ENCODE data around the gene UBC.
"Not testable (repeated sequence)": the region's sequence is repeated elsewhere in the genome, so short reads cannot be mapped to it uniquely, and the experiment has no call there.

The UBC gene

DNA sequence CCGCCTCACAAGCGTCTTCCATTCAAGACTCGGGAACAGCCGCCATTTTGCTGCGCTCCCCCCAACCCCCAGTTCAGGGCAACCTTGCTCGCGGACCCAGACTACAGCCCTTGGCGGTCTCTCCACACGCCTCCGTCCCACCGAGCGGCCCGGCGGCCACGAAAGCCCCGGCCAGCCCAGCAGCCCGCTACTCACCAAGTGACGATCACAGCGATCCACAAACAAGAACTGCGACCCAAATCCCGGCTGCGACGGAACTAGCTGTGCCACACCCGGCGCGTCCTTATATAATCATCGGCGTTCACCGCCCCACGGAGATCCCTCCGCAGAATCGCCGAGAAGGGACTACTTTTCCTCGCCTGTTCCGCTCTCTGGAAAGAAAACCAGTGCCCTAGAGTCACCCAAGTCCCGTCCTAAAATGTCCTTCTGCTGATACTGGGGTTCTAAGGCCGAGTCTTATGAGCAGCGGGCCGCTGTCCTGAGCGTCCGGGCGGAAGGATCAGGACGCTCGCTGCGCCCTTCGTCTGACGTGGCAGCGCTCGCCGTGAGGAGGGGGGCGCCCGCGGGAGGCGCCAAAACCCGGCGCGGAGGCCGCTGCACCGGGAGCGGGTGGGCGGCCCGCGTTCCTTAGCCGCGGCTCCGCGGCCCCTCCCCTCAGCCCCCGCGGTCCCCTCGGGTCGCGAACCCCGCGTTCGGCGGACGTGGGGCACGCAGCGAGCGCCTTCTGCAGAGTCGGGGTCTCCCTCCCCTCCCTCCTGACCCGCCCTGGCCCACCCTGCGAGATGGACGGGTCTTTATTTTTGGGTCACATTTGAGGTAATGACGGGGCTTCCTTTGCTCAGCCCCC is at the start of gene UBC:
UBC (minus strand) TSS at position 259 of the 847 bp plus-strand sequence. CDS start 879 bp downstream, outside the sequence.
- DNase-seq, result peak; percentile 89

DNA sequence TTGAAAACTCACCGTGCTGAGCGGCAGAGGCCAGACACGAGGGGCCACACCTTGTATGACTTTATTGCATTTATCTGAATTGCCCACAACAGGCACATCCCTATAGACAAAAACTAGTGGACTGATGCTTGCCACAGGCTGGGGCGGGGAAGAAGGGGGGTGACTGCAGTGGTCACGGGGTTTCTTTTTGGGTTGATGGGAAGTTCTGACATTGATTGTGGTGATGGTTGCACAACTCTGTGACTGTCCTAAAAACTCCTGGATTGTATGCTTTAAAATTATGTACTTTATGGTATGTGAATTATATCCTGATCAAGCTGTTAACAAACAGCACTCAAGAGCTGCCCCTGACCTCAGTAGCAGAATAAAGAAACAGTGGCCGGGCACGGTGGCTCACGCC is 48.8 kb upstream of the UBC start:
- DNase-seq, result no peak

DNA sequence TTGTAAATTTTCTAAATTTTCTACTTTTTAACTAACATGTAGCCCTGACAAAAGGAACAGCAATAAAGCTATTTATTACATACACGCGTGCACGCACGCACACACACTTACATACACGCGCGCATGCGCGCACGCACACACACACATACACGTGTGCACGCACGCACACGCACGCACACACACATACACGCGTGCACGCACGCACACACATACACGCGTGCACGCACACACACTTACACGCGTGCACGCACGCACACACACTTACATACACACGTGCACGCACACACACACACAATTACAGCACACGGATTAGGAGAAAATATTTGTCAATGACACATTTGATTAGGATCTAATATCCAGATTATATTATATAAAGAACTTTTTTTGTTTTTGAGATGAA is 46.6 kb upstream of the UBC start:
- no peak for DNase-seq

DNA sequence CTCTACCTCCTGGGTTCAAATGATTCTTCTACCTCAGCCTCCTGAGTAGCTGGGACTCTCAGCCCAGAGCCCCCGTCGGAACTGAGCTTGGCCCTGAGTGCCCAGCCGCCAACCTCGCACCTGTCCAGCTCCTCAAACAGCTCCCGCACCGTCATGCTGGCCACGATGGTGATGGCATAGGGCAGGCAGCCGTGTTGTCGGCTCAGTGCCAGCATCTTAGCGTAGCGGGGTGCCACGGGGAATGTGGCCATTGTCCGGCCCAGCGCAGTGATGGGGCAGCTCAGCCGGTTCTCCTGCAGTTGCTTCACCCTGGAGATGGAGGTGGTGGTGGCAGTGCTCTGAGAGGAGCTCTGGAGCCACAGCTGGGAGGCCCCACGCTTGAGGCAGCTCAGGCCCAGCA is 42.1 kb upstream of the UBC start:
- no peak for DNase-seq

DNA sequence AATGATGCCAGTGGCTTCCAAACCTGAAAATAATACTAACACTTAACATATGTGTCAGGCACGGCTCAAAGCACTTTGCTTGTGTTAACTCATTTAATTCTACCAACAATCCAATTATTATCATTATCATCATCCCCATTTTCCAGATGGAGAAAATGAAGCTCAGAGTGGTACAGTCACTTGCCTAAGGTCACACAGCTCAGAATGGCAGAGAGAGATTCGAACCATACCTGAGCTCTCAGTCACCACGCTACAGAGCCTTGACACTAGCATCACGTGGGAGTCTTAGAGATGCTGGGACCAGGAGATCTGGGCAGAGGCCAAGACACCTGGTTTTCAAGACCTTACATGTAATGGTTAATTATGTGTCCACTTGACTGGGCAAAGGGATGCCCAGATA is 40.3 kb upstream of the UBC start:
- DNase-seq, result no peak

DNA sequence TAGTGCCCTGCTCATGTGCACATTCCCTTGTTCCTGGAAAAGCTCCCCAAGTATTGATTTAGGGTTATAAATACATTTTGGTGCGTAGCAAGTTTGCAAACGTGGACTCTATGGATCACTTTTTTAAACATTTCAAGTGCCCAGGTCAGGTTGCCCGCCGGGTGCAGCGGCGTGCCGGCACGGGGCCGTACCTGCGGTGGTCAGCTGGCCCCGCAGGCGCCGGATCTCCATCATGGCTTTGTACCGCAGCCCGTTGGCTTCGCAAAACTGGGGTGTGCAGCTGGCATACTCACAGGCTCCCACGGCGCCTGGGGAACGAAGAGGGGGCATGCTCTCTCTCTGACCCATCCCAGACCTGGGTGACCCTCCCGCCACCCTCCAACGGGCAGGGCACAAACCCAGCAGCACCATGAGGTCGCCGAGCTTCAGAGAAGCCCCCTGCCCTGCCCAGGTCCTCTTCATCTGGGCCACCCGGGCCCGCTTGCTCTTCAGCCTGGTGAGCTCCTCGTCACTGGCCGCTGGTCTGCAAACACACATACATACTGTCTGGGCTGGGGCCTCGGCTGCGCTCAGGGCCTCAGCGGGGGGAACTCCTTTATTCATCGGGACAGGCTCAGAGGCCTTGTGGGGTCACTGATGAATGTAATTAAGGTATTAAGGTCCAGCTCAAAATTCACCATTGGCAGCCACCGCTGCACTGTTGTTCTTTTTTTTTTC is 39.4 kb upstream of the UBC start:
- no peak for DNase-seq

DNA sequence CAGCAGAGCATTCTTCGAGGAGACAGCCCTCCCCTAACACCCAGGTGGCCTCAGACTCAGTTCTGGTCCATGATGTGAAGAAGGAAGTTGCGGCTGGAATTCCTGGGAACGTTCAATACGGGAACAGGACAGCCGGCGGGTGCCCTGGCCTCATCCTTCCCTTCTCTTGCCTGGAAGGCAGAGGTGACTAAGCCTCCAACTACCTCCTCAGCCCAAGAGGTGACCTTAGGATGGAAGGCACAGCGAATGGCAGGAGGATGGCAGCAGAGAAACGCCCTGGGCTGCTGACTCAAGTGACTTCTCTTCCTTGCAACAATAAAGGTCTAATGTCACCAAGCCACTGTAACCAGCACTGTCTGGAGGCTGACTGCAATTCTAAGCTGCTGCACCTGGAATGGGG is 38.4 kb upstream of the UBC start:
- no peak for DNase-seq

DNA sequence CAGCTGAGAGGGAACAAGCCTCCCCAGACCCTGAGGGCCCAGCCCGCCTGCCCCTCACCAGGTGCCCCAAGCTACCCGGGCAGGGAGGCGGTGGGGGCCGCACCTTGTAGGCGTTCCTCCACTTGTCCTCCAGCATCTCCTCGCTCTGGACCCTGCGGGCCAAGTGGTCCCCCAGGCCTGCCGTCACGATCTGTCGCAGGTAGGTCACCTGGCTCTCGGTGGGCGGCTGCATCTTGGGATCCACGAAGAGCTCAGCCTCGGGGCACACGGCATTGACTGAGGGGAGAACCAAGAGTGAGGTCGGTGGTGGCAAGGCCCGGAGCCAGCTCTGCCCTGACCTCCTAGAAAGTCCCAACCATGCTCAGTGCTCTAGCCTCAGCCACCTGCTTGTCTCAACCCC is 37.8 kb upstream of the UBC start:
- no peak for DNase-seq

DNA sequence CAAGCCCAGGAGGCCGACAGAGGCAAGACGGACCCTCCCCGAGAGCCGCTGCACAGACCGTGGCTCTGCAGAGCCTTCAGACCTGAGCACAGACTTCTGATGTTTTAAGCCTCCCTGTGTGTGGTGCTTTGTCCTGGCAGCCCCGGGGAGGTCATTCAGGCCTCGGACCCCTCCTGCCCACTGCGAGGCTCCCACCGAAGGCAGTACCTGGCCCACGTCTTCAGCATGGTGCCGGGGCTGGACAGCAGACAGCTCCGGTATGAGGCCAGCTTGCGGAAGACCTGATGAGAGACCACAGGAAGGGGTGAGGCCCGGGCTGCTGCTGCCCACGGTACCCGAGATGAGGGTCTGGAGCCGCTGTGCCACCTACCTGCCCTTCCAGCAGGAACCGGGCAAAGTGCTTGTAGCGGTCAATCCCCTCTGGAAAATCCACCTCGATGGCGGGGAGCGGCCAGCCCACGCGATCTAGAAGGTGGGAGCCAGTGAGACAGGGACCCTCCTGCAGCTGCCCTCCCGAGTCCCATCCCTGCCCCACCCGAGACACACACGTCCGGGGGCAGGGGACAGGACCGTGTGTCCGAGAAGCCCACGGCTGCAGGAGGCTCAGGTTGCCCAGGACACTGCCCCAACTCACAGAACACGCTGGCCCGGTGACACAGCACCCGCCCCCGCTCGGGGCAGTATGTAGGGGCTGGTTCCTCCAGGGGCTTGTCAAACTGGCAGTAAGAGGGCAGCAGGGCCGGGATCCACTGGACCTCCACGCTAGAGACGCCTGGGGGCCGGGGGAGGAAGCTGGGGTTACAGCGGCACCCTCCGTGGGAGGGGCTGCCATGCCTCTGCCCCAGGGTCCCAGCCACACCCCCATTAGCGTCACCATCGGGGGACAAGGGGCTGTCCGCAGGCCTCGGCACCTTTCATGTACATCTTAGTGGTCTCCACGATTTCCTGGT is 35.6 kb upstream of the UBC start:
- no peak for DNase-seq

DNA sequence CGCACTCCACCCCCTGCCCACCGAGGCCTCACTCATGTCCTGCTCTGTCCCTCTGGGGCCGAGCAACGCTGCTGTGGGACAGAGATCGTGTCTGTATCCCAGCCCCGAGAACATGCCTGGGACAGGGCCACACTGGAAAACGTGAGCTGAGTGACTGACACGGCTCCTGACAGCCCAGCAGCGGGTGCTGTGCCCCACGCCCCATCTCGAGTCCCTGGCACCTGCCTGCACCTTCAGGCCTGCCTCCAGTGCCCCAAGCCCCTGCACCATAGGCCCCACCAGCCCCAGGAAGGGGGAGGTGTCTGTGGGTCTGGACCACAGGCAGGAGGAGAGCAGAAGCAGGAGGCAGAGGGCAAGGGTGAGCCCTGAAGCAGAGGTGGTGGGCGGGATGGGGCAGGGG is 34.6 kb upstream of the UBC start:
- DNase-seq, result no peak

DNA sequence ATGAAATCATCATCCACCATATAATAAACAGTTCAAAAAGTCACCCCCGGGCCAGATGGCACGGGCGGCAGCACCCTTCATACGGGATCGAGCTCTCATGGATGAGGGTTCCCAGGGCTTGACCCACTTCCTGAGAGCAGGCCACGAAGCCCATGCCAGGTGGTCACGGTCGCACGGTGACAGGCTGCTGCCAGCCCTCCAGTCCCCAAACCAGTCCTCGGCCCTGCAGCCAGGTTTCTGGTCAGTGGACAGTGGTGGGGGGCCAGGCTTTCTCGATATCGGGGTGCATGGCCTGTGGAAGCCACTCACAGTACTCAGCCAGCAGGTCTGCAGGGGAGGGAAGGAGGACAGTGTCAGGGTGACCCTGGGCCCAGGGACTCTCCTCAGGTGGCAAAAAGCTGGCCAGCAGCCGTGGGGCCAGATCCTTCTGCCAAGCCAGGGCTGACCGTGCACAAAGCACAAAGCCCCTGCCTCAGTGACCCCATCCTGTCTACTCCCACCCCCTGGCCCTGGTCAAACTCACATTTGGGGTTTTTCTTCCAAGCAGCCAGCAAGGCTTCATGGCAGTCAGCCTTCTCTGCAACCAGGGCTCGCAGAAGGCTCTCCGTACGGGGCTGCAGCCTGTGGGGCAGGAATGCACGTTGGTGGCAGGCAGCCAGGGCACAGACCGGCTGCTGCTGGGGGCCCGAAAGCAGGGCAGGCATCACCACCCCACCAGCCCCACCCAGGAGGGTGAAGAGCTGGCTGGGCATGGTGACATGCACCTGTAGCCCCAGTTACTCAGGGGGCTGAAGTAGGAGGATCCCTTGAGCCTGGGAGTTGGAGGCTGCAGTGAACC is 33.3 kb upstream of the UBC start:
- DNase-seq, result no peak

DNA sequence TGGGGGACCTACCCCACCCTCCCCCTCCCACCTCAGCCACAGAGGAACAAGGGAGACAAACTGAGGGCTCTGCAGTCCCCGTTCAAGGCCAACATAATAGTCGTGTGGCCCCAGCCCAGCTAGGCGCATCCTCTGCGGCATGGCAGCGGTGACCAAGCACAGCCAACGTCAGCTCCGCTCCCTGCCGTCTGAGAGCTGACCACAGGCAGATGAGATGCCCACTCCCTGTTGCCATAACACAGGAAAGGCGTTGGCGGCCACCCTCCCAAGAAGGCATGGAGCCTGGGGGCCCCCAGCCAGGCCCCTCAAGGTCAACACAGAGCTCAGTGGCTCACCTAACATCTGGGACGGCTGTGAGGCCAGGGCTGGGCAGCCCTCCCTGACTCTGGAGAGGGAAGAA is 32.6 kb upstream of the UBC start:
- DNase-seq, result no peak

DNA sequence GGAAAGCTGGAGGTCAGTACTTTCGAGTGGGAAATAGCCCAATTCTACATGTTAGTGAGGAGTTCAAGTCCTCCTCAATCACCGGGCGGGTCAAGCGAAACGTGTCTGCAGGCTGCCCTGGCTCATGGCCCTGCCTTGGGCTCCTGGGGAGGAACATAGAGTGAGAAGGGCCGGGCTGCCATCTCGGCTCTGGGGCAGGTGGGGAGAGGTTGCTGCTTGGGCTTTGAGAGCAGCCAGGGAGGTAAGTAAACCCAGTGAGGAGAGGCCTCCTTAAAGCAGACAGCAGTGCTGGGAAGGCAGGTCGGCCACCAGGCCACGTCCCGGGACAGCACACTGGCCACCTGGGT is 32.0 kb upstream of the UBC start:
- no peak for DNase-seq

DNA sequence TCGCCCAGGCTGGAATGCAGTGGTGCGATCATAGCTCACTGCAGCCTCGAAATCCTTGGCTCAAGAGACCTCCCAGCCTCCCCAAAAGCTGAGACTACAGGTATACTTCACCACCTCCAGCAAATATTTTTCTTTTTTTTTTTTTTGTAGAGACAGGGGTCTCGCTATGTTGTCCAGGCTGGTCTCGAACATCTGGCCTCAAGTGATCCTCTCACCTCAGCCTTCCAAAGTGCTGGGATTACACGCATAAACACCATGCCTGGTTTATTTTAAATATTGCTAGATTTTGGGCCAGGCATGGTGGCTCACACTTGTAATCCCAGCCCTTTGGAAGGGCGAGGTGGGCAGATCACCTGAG is 26.7 kb upstream of the UBC start:
- DNase-seq, result no peak

DNA sequence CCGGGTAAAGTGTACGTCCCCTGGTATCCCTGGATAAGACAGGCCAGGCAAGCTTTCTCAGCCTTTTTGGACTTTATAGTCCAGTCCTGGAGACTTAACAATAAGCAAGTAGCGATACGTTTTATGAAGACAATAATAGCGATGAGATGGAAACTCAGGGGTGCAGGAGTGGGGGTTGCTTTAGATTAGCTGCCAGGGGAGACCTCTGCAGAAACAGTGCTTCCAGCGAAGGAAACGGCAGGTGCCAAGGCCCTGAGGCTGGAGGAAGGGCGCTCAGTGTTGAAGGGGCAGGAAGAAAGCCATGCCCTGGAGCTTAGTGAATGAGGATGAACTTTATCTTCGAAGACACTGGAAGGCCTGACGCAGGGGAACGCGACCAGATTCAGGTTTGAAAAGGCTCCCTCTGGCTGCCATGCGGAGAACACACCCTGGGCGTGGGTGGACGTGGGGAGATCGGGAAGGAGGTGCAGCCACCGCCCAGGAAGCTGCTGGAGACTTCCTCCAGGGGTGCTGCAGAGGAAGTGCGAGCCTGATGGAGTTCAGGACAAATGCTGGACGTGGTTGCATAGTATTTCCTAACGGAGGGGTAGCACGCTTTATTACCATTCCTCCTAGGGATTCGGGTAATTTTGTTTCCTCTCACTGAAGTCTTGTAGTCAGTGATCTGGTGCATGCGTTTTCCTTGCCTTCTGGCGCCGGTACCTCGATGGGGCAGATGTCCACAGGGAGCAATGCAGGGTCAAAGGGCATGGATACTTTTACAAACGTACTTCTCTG is 26.1 kb upstream of the UBC start:
- DNase-seq, result peak; percentile 87

DNA sequence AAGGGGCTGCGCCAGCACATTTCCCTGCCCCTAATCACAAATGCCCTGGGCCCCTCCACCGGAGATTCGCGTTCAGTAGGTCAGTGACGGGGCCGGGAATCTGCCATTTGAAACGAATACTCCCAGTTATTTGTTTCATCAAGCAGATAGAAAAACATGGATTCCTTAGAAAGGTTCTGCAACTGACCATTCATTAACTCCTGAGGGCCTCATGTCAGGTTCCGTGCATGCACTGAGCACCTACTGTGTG is 25.6 kb upstream of the UBC start:
- DNase-seq, result no peak

DNA sequence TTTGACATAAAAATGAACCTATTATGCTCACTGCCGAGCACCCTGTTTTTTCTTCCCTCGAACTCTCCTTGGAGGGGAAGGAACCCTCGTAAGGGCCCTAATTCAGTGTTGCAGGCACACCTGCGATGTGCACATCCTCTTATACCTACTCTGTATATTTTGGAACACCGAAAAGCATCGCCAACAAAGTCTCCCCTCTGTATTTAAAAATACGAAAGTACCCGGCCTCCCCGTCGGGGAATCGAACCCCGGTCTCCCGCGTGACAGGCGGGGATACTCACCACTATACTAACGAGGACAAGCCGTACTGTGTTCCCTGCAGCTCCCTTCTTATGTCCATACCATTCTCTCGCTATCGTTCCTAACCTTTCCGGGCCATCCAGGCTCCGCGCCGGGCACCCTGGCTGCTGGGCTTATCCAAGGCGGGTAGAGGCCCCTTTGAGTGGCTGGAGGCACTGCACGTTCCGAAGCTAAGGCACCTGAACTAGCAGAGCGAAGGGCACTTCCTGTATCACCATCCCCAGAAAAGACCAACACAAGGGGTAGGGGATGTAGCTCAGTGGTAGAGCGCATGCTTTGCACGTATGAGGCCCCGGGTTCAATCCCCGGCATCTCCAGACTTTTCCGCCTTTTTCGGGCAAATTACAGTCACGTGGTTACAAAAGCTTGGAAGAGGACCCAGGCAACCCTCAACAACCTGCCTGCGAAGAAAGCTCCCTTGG is 25.1 kb upstream of the UBC start:
- DNase-seq, result peak; percentile 88

DNA sequence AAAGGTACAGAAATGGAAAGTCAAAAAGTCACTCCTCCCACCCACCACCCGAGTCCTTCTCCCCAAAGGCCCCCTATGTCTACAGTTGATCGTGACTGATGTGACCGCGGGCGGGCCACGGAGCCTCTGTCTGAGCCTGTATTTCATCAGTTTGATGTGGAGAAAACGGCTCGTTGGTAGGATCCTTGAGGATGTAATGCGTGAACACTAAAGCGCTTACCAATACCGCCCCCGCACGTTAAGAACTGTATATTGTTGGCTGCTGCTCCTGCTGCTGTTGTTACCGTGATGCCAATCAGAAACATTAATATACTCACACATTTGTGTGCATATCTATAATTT is 24.6 kb upstream of the UBC start:
- DNase-seq, result peak; percentile 57

DNA sequence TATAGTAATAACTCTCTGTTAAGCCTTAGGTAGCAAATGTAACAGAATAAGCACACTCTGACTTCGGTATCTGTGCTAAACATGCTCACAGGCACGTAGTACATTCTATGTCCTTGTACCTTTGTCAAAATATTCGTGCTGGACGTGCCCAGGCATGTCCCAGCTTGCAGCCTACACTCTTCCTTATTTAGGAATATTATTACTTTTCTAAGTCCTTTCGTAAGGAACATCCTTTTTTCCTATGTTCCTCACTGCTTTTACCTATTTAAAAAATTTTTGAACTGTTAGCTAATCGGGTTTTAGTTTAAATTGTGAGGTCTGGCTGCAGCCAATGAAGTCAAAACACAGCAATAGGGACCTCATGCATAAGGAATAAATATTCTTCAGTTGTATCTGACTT is 24.1 kb upstream of the UBC start:
- no peak for DNase-seq

DNA sequence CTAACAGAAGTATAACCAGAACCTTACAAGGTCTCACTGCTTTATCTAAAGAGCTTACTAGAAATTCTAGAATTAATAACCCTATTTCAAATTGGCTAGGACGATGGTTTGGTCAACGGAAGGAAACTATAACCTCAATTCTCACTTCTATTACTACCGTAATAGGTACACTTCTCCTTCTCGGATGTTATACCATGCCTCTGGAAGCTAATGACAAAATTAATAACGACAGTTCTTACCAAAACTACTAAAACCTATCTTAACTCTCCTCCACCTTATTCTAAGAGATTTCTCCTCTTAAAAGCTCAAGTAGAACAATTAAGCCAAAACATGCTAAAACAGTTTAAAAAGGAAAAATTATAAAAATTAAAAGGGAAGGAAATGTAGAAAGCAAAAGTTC is 23.7 kb upstream of the UBC start:
- no peak for DNase-seq

DNA sequence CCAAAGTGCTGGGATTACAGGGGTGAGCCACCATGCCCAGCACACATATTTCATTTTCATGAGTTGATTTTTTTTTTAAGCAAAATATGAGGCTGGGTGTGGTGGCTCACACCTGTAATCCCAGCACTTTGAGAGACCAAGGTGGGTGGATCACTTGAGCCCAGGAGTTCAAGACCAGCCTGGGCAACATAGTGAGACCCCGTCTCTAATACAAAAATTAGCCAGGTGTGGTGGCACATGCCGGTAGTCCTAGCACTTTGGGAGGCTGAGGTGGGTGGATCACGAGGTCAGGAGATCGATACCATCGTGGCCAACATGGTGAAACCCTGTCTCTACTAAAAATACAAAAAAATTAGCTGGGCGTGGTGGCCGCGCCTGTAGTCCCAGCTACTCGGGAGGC is 17.1 kb upstream of the UBC start:
- DNase-seq, result not testable (repeated sequence)

DNA sequence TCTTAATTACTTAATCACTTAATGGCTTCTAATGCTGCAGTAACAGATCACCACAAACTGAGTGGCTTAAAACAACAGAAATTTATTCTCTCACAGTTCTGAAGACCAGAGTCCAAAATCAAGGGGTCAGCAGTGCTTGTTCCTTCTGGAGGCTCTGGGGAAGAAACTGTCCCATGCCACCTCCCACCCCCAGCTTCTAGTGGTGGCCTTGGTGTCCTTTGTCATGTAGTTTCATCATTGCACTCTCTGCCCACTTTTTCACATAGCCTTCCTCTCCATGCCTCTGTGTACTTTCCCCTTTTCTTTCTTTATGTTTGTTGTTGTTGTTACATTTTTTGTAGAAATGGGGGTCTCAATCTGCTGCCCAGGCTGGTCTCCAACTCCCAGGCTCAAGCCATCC is 16.1 kb upstream of the UBC start:
- no peak for DNase-seq

Measured in activated naive CD4-positive, alpha-beta T cell treated with Interleukin-2 at 50 U/mL for 16 hours (primary cell).